ENCODE measurements around the gene ABCA10. TPM values are rescaled to one million over a fixed set of nuclear protein-coding genes. Genes with fewer than 3 reads are reported as not detected.

Gene ABCA10
- total and polyA plus RNA-seq, 2 of the 13 experiments (the other 11 are each of a cell fraction or from before 2014, with no cell fraction given), result 0.02 to 0.08 TPM

- TF ChIP-seq USF2 (IDR thresholded peaks at IDR 0.05; ENCODE audit: low read depth, low read length) (no peak), USF2 (CRISPR knock-in tag; IDR thresholded peaks at IDR 0.05; ENCODE audit: borderline replicate concordance) (peak; percentile 44; the same call in 1 of the 2 replicates), IKZF1 (IDR thresholded peaks at IDR 0.05) (no peak), NONO (IDR thresholded peaks at IDR 0.05) (no peak), NONO (CRISPR knock-in tag; conservative IDR thresholded peaks at IDR 0.05) (0 out of 2 replicates have a peak, but pooled peaks have one; percentile 45), GTF2F1 (IDR thresholded peaks at IDR 0.05; ENCODE audit: low read length) (no peak), PBX3 (CRISPR knock-in tag; IDR thresholded peaks at IDR 0.05; ENCODE audit: borderline replicate concordance) (no peak), ZNF501 (CRISPR knock-in tag; IDR thresholded peaks at IDR 0.05) (no peak), ZIK1 (CRISPR knock-in tag; IDR thresholded peaks at IDR 0.05; ENCODE audit: borderline replicate concordance, low read depth) (no peak), MLXIP (CRISPR knock-in tag; IDR thresholded peaks at IDR 0.05; ENCODE audit: borderline replicate concordance) (no peak), ZBTB43 (CRISPR knock-in tag; conservative IDR thresholded peaks at IDR 0.05) (0 out of 2 replicates have a peak, but pooled peaks have one; percentile 50), ZSCAN25 (CRISPR knock-in tag; IDR thresholded peaks at IDR 0.05) (no peak), KLF13 (CRISPR knock-in tag; IDR thresholded peaks at IDR 0.05) (no peak), KLF12 (CRISPR knock-in tag; IDR thresholded peaks at IDR 0.05; ENCODE audit: borderline replicate concordance) (no peak), ZMYM4 (CRISPR knock-in tag; IDR thresholded peaks at IDR 0.05) (peak; percentile 80), PAX8 (CRISPR knock-in tag; IDR thresholded peaks at IDR 0.05; ENCODE audit: borderline replicate concordance) (no peak), ZNF75D (CRISPR knock-in tag; IDR thresholded peaks at IDR 0.05; ENCODE audit: borderline replicate concordance) (no peak), ZNF652 (CRISPR knock-in tag; IDR thresholded peaks at IDR 0.05; ENCODE audit: borderline replicate concordance, low read depth) (no peak; the same call in 1 of the 2 replicates), MED1 (CRISPR knock-in tag; IDR thresholded peaks at IDR 0.05) (peak; percentile 64), TBP (CRISPR knock-in tag; IDR thresholded peaks at IDR 0.05) (no peak), ZNF431 (CRISPR knock-in tag; IDR thresholded peaks at IDR 0.05; ENCODE audit: borderline replicate concordance, low read depth) (no peak), NFE2L2 (IDR thresholded peaks at IDR 0.05; ENCODE audit: low read length) (peak; percentile 93), ZNF549 (CRISPR knock-in tag; IDR thresholded peaks at IDR 0.05) (no peak), ZNF557 (CRISPR knock-in tag; IDR thresholded peaks at IDR 0.05) (no peak)
- TF ChIP-seq, protein P1, sequence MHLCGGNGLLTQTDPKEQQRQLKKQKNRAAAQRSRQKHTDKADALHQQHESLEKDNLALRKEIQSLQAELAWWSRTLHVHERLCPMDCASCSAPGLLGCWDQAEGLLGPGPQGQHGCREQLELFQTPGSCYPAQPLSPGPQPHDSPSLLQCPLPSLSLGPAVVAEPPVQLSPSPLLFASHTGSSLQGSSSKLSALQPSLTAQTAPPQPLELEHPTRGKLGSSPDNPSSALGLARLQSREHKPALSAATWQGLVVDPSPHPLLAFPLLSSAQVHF (CRISPR knock-in tag; IDR thresholded peaks at IDR 0.05), result no peak
Measured at GRCh38 chr17:69268543-69269014, 40.0 kb upstream of the ABCA10 start (continued).
